HG03095 (cell line): ENCODE results near the gene RDH5.

Experiments used
- ATAC-seq: cut with Tn5 transposase; IDR thresholded peaks from one replicate; pipeline ENCODE4 v1.9.1; 2021; ENCODE audit warnings: moderate library complexity; ENCODE audit not compliant: unreplicated experiment

Gene RDH5, protein sequence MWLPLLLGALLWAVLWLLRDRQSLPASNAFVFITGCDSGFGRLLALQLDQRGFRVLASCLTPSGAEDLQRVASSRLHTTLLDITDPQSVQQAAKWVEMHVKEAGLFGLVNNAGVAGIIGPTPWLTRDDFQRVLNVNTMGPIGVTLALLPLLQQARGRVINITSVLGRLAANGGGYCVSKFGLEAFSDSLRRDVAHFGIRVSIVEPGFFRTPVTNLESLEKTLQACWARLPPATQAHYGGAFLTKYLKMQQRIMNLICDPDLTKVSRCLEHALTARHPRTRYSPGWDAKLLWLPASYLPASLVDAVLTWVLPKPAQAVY

GRCh38 chr12:55720071-55720564, at the start of gene RDH5:
Gene RDH5, plus strand, starts transcription at chr12:55720393. Its CDS starts 792 bp downstream, at chr12:55721185.
- no peak for ATAC-seq

- no peak for ATAC-seq
These were observed 48.4 kb upstream of the RDH5 start for GRCh38 chr12:55671746-55672145.

DNA sequence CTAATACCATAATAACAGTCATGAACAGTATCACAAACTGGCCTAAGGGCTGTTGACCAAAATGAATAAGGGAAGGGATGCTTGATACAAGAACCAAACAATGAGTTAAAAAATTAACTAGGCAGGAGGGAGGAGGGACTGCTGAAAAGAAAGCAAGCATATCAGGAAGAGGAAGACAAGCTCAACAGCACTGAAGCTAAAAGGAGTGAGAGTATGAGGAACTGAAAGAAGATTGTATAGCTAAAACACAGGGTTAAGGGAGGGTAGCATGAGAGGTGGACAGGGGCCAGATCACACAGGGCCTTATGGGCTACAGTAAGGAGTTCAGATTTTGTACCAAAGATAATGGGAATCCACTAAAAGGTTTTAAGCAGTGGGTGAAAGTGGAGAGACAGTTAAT, 46.6 kb upstream of the RDH5 start:
- peak; percentile 98 for ATAC-seq

GRCh38 chr12:55675666-55676065, 44.5 kb upstream of the RDH5 start:
- no peak for ATAC-seq

- ATAC-seq, result no peak
These were observed 43.5 kb upstream of the RDH5 start for GRCh38 chr12:55676707-55677106.

GRCh38 chr12:55679691-55680090, 40.5 kb upstream of the RDH5 start:
- ATAC-seq, result no peak

DNA sequence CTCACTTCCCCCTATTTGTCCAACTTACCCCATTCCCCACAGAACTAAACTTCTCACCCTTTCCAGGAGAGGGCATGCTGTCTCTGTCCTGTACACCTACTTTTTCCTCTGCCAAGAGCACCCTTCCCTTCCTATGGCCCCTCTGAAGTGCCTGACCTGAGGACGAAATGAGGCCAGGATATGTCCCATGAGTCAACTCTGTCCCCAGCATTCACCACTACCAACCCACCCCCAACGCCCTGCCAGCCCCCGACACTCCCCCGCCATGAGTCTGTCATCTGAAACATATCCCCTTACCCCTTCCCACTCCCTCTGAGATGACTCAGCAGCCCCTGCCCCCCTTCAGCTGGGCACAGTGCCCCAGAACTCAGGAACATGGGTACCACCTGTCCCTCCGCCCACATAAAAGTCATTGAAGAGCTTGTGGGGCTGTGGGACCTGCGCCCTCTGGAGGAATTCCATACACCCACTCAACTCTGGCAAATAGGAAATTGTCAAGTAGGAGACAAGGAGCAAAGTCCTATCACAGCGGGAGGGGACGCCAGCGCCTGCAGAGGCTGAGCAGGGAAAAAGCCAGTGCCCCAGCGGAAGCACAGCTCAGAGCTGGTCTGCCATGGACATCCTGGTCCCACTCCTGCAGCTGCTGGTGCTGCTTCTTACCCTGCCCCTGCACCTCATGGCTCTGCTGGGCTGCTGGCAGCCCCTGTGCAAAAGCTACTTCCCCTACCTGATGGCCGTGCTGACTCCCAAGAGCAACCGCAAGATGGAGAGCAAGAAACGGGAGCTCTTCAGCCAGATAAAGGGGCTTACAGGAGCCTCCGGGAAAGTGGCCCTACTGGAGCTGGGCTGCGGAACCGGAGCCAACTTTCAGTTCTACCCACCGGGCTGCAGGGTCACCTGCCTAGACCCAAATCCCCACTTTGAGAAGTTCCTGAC, 38.8 kb upstream of the RDH5 start:
- no peak for ATAC-seq

DNA sequence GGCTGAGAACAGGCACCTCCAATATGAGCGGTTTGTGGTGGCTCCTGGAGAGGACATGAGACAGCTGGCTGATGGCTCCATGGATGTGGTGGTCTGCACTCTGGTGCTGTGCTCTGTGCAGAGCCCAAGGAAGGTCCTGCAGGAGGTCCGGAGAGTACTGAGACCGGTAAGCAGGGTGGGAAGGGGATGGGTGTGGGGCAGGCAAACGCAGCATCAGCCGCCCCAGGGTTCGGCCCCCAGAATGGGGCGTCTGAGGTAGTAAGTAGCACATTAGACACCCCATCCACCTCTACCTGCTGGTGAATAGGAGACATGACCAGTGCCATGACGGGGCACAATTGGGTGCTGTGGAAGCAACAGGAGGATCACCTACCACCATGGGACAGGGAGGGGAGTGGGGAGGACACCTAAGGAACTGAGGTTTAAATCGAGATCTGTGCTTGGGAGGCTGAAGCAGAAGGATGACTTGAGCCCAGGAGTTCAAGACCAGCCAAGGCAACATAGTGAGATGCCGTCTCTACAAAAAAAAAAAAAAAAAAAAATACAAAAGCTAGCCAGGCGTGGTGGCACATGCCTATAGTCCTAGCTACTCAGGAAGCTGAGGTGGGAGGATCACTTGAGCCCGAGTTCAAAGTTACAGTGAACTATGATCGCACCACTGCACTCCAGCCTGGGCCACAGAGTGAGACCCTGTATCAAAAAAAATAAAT, 38.0 kb upstream of the RDH5 start:
- no peak for ATAC-seq

- ATAC-seq, result no peak
These were observed 36.5 kb upstream of the RDH5 start for GRCh38 chr12:55683676-55684075.

DNA sequence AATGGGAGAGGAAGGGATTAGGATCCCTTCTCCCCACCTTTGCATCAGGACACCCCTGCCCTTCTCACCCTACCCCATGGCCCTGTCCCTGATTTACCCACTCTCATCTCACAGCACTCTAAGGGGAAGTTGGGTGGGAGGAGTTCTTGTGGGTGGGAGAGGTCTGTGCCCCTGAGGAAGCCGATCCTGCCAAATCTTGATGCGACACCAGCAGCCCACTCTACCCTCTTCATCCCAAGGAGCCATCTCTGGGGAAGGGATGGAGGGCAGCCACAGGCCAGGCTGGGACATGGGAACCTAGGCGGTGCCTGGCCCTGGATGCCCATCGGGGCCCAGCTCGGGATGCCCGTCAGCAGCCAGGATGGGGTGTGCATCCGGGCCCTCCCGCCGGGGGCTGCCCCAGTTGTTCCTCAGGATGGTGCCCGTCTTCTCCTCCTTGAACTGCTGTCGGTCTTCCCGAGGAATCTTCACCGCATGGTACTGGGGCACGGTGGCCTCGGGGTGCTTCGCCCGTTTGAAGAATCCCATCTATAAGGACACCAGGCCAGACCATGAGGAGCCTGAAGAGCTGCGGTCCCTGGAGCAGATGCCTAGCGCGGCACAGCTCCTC, 35.3 kb upstream of the RDH5 start:
- ATAC-seq, result no peak

GRCh38 chr12:55685671-55686070, 34.5 kb upstream of the RDH5 start:
- ATAC-seq, result no peak

GRCh38 chr12:55686366-55687010, 33.7 kb upstream of the RDH5 start:
- no peak for ATAC-seq

DNA sequence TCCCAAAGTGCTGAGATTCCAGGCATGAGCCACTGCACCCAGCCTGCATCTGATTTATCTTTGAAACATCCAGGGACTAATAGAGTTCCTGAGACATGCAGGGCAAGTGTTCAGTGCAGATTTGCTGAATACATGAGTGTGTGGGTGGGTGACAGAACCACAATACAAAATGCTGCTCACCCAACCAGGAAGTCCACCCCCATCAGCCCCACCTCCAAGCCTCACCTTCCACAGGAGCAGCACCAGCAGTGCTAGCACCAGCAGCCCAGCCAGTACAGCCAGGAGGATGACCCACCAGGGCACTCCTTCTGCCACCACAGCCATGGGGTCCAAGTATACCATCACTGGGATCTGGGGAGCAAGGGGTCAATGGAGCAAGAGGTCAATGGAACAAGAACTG, 32.4 kb upstream of the RDH5 start:
- no peak for ATAC-seq

DNA sequence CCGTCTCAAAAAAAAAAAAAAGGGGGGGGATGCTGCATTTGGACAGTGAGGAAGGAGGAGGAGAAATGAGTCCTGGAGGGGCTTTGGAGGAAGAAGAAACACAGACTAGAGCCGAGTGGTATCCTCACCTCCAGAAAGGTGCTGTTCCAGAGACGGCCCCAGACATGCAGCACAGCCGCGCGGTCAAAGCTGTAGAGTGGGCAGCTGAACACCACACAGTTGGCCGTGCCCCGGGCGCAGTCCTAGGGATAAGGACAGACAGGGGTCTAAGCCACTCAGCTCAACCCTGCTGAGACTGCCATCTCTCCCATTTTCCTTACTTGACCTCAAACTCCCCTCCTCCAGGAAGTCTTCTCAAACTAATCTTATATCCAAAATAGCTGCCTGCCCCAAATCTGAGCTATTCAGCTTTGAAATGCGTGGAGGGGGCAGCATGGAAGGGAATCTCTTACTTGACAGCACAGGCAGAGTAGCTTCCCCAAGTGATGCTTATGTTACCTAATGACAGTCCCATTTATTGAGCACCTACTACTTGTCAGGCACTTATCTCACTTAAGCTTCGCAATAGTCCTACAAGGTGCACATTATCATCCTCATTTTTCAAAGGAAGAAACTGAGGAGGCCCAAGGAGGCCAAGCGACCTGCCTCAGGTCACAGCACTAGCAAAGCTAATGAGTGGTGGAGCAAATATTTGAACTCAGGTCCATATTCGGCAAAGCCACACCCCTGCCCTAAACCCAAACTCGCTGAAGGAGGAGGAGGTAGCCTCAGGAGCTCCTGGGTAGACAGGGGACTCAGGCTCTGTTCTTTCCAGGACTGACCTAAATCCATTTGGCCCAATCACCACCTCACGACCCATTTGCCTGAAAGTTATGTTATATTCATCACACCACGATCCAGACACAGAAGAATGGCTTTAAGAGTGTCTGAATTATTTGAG, 31.2 kb upstream of the RDH5 start:
- ATAC-seq, result no peak

DNA sequence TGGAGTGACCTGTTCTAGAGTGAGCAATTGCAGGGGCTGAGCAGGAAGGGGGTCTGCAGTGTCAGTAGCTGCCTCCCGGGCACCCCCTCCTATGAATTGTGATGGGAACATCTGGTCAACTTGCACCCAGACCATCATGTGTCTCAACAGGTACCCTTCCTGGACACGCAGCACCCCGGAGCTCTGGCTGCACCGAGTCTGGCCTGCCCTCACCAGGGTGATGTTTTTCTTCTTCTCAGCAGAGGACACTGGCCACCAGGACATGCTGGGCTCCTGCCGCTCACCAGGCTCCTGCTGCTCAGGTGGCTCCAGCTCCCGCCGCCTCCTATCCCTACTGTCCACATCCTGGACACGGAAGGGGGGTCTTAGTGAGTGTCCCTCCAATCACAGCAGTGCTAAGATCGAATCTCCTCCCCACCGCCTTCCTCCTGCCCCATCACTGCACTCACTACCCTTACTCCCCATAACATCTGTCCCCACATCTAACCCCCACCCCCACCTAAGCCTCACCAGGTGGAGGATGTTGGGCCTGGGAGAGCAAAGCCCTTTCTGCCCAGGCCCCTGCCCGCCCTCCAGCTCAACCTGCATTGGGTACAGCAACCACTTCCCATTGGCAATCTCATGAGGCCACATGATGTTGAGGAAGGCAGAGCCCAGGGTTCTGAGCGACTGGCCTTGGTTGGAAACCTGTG, 27.4 kb upstream of the RDH5 start:
- no peak for ATAC-seq

GRCh38 chr12:55693323-55694187, 26.6 kb upstream of the RDH5 start:
- ATAC-seq, result no peak

DNA sequence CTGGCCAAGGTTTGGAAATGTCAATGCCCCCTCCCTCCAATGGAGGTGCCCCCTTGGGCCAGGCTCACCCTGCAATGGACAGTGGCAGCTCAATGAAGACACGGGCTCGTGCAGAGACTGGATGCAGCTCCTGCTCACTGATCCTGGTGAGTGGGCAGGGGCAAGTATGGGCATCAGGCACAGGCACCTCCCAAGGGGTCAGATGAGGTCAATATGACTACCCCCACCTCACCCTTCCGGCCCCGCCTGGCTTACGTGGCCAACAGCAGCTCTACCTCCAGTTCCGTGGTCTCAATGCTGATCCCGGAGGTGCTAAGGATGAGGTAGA, 26.0 kb upstream of the RDH5 start:
- no peak for ATAC-seq

GRCh38 chr12:55694651-55695050, 25.5 kb upstream of the RDH5 start:
- ATAC-seq, result no peak
